Hepatocyte (in vitro differentiated cells): ENCODE measurements around the gene PIGN. TPM values are rescaled to one million over a fixed set of nuclear protein-coding genes. Genes with fewer than 3 reads are reported as not detected.

Experiments
- DNase-seq: peaks from one replicate; pipeline ENCODE4 v3.0.0-alpha.2; 2016; ENCODE audit warnings: low spot score
- H2AFZ ChIP-seq: fragments of 200-600 bp; sonication (generic); 2 replicates; pipeline ENCODE4 v1.6.0; 2016; ENCODE audit warnings: antibody characterized with exemption, mild to moderate bottlenecking
- H3K27ac ChIP-seq: fragments of 200-600 bp; sonication (generic); 2 replicates; pipeline ENCODE4 v1.5.1; 2016; ENCODE audit warnings: mild to moderate bottlenecking
- H3K27me3 ChIP-seq: fragments of 200-600 bp; sonication (generic); 2 replicates; pipeline ENCODE4 v1.6.1; 2016
- H3K36me3 ChIP-seq: fragments of 200-600 bp; sonication (generic); replicated peaks from 2 replicates; pipeline ENCODE4 v1.5.1; 2016; ENCODE audit warnings: low read depth; ENCODE audit not compliant: insufficient read depth
- H3K4me1 ChIP-seq: fragments of 200-600 bp; sonication (generic); 2 replicates; pipeline ENCODE4 v1.5.1; 2016; ENCODE audit warnings: mild to moderate bottlenecking, moderate library complexity; ENCODE audit not compliant: insufficient read depth
- H3K4me2 ChIP-seq: fragments of 200-600 bp; sonication (generic); 2 replicates; pipeline ENCODE4 v1.6.0; 2016
- H3K4me3 ChIP-seq: fragments of 200-600 bp; sonication (generic); 2 replicates; pipeline ENCODE4 v1.5.1; 2016; ENCODE audit warnings: mild to moderate bottlenecking
- H3K79me2 ChIP-seq: fragments of 200-600 bp; sonication (generic); 2 replicates; pipeline ENCODE4 v1.6.0; 2017; ENCODE audit warnings: mild to moderate bottlenecking
- H3K9me2 ChIP-seq: fragments of 200-600 bp; sonication (generic); replicated peaks from 2 replicates; pipeline ENCODE4 v1.6.0; 2017; ENCODE audit warnings: mild to moderate bottlenecking; ENCODE audit not compliant: insufficient read depth
- H3K9me3 ChIP-seq: fragments of 200-600 bp; sonication (generic); 2 replicates; pipeline ENCODE4 v1.5.1; 2016; ENCODE audit warnings: low read depth, mild to moderate bottlenecking
- H4K20me1 ChIP-seq: fragments of 200-600 bp; sonication (generic); 2 replicates; pipeline ENCODE4 v1.6.0; 2016; ENCODE audit warnings: mild to moderate bottlenecking; ENCODE audit not compliant: insufficient read depth, poor library complexity, severe bottlenecking
- CTCF ChIP-seq: fragments of 200-600 bp; sonication (generic); IDR thresholded peaks from 2 replicates; pipeline ENCODE4 v1.5.1; 2016; ENCODE audit warnings: antibody characterized with exemption, mild to moderate bottlenecking; ENCODE audit not compliant: poor library complexity
- EZH2 ChIP-seq: fragments of 200-600 bp; sonication (generic); IDR thresholded peaks from 2 replicates; pipeline ENCODE4 v1.6.1; 2016; ENCODE audit warnings: antibody characterized with exemption, mild to moderate bottlenecking, borderline replicate concordance
- EZH2phosphoT487 ChIP-seq: fragments of 200-600 bp; sonication (generic); IDR thresholded peaks from one replicate; pipeline ENCODE4 v1.6.1; 2018; ENCODE audit warnings: antibody characterized with exemption, mild to moderate bottlenecking, low read depth, moderate library complexity; ENCODE audit not compliant: unreplicated experiment, severe bottlenecking
- WGBS: methylation state at CpG from one replicate; pipeline ENCODE4 v1.1.6; 2016; ENCODE audit warnings: low lambda C conversion rate; ENCODE audit errors: missing lambda C conversion rate; 5-methylcytosine and 5-hydroxymethylcytosine counted together
- polyA plus RNA-seq: library from polyadenylated mRNA; unstranded; fragments of >200 nt; fragmentation: Nextera tagmentation; extraction: Ambion mirVana; gene quantifications from 2 replicates; pipeline ENCODE4 v1.2.1, GENCODE V29; 2016
- total RNA-seq: library from RNA; depleted of rRNA; stranded (reverse); fragments of >200 nt; gene quantifications from 2 replicates; pipeline ENCODE4 v1.2.3, GENCODE V29; 2014

Gene PIGN
- total and polyA plus RNA-seq, 2 experiments from 2014 or later: 18.9 to 42.9 TPM

- 73% methylated on average over 5 of the region's 5 CpGs for whole genome bisulfite sequencing
- no peaks in the 10 kb centered on the region for H3K27me3 ChIP-seq
- no peaks in the 10 kb centered on the region for H3K36me3 ChIP-seq
- TF ChIP-seq EZH2: no peak
- no peak for TF ChIP-seq EZH2phosphoT487
- no peak for TF ChIP-seq CTCF
- no peaks in the 10 kb centered on the region for H3K79me2 ChIP-seq
- H3K4me3 ChIP-seq: no peak overlapping the region
- H3K9me2 ChIP-seq: no peaks in the 10 kb centered on the region
- H3K4me1 ChIP-seq: no peaks in the 10 kb centered on the region
- H3K27ac ChIP-seq: no peak overlapping the region
- no peak overlapping the region for H3K4me2 ChIP-seq
- H2AFZ ChIP-seq: no peak overlapping the region
- no peaks in the 10 kb centered on the region for H4K20me1 ChIP-seq
- no peak for DNase-seq
- no peaks in the 10 kb centered on the region for H3K9me3 ChIP-seq
Observed at GRCh38 chr18:62066102-62066818, 120.6 kb downstream of the PIGN start.

GRCh38 chr18:62064361-62064760 lies 122.5 kb downstream of the PIGN start:
- TF ChIP-seq EZH2phosphoT487 (no peak), EZH2 (no peak), CTCF (no peak)
- Histone ChIP-seq H3K9me2 (no peaks in the 10 kb centered on the region), H3K4me1 (no peaks in the 10 kb centered on the region), H3K27me3 (no peaks in the 10 kb centered on the region), H3K79me2 (no peaks in the 10 kb centered on the region), H3K36me3 (no peaks in the 10 kb centered on the region), H3K4me2 (no peak overlapping the region), H2AFZ (no peak overlapping the region), H3K9me3 (no peaks in the 10 kb centered on the region), H3K4me3 (no peak overlapping the region), H4K20me1 (no peaks in the 10 kb centered on the region), H3K27ac (peak overlapping the region; percentile 70)
- no peak for DNase-seq
- 79% methylated on average over 1 of the region's 1 CpG for WGBS

- Histone ChIP-seq H3K79me2 (no peaks in the 10 kb centered on the region), H3K9me2 (no peaks in the 10 kb centered on the region), H3K4me1 (no peaks in the 10 kb centered on the region), H3K27me3 (no peaks in the 10 kb centered on the region), H4K20me1 (no peaks in the 10 kb centered on the region), H3K4me2 (peak overlapping the region; percentile 62), H3K27ac (peak overlapping the region; percentile 79), H3K9me3 (no peaks in the 10 kb centered on the region), H3K4me3 (no peak overlapping the region), H2AFZ (no peak overlapping the region), H3K36me3 (no peaks in the 10 kb centered on the region)
- 88% methylated on average over 5 of the region's 5 CpGs for WGBS
- no peak for DNase-seq
- TF ChIP-seq CTCF (no peak), EZH2phosphoT487 (no peak), EZH2 (no peak)
Observed at GRCh38 chr18:62061821-62062478, 124.9 kb downstream of the PIGN start.
